Posterior vena cava (tissue), 2 donors: ENCODE measurements around the gene HOGA1. TPM values are rescaled to one million over a fixed set of nuclear protein-coding genes. Genes with fewer than 3 reads are reported as not detected.

Source experiments
- DNase-seq: peaks from one replicate; pipeline ENCODE4 v3.0.0-alpha.2; 2020; ENCODE audit warnings: low spot score
- intact Hi-C, 2 donors: fragments of 100-400 bp; cut with DNase I; formaldehyde crosslinking; loops; one replicate each; pipeline versions ENCODE4 v1.14.1 to v1.14.2; 2022 to 2023
- long read RNA-seq, 2 donors: library from polyadenylated mRNA; unstranded; transcript quantifications; one replicate each; pipeline ENCODE4 v2.0.0, GENCODE V29; 2020 to 2021
- total RNA-seq, 2 donors: library from RNA; stranded (reverse); fragmentation: NEBNext Ultra II Directional; extraction: Animal tissue kit (Norgen Biotek cat#: 25700); gene quantifications; one replicate each; pipeline ENCODE4 v1.2.1, GENCODE V29; 2021
- donor health status: DM: yes; HTN: yes; CAD: no.
- donor health status: DM: yes; HTN: yes; CAD: no.

The HOGA1 gene
- 1 to 10 TPM; 1.5 to 4.1 TPM for total RNA-seq
- long read RNA-seq, donor 1, partial matches to known transcripts = 0 of 5 reads
- long read RNA-seq, donor 1, other reads (novel, unspliced or antisense) = 1 of 5 reads
- long read RNA-seq, donor 2, partial matches to known transcripts = 3 of 9 reads
- long read RNA-seq, donor 2, other reads (novel, unspliced or antisense) = 3 of 9 reads

DNA sequence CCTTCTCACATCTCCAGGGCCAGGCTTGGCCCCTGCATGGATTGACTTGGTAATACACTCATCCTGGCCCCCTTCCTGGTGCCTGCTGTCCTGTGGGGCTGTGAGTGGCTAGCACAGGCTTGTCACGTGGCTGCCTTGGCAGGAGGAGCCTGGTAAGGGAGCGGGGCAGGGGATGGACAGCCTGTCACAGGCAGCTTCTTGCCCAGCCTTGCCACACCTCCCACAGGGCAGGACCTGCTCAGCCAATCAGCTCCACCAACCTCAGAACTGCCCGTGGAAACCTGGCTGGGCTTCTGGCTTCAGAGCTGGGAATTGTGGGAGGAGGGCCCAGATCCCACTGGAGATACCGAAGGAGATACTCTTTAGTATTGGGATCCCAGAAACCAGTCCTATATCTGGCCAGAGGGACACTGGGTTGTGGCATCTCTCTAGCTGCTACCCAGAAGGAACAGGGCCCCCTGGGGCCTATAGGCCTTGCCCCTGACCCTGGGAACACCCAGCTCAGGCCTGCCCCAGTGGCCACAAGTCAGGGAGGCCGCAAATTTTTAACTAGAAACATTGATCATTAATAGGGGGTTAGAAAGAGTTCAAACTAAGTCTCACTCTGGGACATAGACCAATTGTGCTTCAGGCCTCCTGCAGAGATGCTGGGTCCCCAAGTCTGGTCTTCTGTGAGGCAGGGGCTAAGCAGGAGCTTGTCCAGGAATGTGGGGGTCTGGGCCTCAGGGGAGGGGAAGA, at the start of gene HOGA1:
Gene HOGA1 (plus strand): TSS at position 330 of the 738 bp plus-strand sequence. CDS start 315 bp downstream, at position 645.
- peak; percentile 94 for DNase-seq
- intact Hi-C loops = no loop called here

DNA sequence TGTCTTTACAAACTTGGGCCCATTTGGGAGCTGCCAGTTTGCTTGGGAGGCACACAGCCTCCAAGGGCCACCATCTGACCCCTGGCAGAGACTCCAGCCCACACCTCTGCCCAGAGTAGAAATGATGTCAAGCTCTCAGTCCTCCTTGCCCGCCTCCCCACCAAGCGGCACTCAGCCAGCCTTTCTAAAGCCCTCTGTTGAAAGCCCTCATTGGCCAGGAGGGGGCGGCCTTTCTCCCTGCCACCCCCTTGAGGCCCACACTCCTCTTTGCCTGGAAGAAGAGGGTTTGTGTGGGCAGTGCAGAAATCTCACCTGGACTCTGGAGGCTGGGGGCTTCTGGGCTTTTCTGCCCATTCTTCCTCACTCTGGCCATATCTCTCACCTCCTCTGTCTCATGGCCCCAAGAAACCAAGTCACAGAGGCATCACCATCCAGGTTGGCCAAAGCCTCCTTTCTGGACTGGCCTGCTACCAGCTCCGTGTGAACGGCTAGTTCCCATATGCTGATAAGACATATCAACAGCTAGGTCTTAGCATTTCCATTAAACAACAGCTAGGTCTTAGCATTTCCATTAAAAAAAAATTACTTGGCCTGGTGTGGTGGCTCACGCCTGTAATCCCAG, 49.3 kb upstream of the HOGA1 start:
- intact Hi-C loops = no loop called here

DNA sequence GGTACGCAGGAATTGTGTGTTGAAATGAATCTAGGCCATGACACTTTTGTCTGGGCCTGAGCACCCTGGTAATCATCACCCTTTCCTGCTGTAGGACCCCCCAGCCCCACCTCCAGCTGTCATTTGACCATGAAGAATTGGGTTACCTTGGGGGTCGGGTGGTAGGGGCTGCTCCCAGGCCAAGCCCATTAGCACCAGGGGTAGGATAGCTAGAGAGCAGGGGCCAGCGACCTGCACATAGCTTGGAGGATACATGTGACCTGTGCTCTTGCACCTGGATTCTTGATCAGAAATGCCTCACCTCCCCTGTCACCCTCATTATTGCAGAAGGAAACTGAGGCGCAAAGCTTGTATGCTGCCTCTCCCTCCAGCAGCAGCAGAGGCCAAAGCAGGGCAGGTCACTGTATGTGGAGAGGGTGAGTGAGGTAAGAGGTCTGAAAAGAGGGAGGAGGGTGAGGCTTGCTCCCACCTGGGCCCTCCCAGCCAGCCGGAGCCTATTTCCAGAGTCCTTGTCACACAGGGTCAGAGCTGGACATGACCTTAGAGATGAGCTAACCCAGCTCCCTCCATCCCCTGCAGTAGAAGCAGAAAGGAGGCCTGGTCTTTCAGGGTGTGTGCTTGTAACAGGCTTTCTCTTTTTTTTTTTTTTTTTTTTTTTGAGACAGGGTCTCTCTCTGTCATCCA, 46.9 kb upstream of the HOGA1 start:
- intact Hi-C loops = no loop called here
- DNase-seq = peak; percentile 57

More for the DNA sequence above, 49.3 kb upstream of the HOGA1 start:
- peak; percentile 76 for DNase-seq

DNA sequence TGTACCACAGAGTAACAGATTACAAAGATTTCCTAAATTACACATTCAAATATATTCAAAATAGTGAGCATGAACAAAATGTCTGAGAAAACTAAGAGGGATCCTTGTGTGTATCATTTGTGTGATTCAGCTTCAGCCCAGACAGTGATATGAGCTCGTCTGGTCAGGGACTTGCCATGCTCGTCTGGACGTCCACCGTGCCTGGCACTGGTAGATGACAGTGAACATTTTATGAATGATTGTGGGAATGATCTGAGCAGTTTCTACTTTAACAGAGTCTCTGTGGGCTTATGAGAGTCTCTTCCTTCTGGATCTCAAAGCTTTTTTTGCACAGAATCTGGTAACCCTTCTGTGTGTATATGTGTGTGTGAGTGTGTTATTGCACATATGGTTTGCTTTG, 45.8 kb upstream of the HOGA1 start:
- intact Hi-C loops = no loop called here
- peak; percentile 51 for DNase-seq

DNA sequence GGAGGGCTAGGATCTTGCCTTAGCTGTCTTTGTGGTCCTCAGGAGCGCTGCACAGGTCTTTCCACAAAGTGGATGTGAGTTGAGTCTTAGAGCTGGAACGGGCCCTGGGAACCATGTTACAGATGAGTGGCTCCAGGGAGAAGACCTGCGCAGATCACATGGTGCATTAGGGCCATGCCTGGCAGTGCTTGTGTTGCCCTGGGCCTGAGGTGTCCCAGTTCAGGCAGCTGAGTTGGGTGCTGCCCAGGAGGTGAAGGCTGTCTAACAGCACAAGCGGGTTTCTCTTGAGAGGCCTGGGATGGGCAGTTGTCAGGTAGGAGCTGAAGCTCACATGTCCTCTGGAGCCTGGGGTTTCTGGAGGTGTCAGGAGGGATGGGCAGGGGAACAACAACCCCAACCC, 45.4 kb upstream of the HOGA1 start:
- DNase-seq = peak; percentile 24
- intact Hi-C loops = no loop called here

DNA sequence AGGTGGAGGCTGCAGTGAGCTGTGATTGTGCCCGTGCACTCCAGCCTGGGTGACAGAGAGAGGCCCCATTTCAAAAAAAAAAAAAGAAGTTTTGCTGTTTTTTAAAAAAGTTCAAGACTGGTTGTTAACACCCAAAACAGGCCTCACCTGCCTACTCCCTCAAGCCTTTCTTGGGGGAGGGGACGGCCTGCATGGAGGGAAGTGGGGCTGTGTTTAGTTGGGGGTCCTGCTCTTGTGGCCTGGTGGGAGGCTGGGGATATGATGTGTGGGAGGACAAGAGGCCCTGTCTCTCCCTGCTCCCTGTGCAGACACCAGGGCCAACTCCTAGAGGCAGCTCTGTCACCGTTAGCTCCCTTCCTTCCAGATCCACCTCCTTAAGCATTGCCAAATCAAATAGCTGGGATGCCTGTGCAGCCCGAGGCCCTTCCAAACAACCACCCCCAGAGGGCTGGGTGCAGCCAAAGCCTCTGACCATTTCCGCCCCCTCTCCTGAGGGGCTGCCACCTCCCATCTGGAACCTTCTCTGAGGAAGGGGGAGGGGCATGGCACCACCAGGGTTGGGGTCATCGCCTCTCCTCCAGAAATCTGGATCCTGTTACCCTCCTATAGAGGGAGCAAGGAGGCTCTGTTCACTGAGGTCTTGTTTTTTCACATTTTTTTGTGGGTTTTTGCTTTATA, 44.5 kb upstream of the HOGA1 start:
- intact Hi-C loops = loop anchor here in 1 of 2 donors (10.0 kb wide), 1 partner anchor 75 kb away; no protein-coding TSS in a partner anchor

DNA sequence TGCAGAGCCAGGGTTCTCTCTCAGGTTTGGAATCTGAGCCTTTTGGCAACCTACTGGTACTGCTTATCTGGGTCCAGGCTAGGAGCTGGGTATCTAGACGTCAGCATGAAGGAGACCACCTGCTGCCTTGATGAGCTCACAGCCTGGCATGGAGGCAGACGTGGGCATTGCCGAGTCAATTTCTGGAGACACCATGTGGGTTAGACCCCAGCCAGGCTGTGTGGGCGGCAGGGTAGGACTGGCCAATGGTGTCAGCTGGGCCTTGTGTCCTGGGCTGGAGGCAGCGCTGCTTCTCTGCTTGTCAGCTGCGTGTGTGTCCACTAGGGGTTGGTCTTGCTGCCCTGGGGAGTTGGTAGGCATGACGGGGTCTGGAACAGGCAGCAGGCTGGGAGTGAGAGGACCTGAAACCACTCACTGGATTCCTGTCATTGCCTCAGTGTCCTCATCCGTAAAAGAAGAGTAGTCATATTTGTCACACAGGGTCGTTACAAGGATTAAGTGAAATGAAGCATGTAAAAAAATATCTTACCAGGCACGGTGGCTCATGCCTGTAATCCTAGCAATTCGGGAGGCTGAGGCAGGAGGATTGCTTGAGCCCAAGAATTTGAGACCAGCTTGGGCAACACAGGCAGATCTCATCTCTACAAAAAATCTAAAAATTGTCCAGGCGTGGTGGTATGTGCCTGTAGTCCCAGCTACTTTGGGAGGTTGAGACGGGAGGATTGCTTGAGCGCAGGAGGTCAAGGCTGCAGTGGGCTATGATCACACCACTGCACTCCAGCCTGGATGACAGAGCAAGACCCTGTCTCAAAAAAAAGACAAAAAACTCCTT, 43.3 kb upstream of the HOGA1 start:
- peak; percentile 79 for DNase-seq
- intact Hi-C loops = loop anchor here in 1 of 2 donors (10.0 kb wide), 1 partner anchor 76 kb away; no protein-coding TSS in a partner anchor

More for the DNA sequence above, 44.5 kb upstream of the HOGA1 start:
- DNase-seq = peak; percentile 84

DNA sequence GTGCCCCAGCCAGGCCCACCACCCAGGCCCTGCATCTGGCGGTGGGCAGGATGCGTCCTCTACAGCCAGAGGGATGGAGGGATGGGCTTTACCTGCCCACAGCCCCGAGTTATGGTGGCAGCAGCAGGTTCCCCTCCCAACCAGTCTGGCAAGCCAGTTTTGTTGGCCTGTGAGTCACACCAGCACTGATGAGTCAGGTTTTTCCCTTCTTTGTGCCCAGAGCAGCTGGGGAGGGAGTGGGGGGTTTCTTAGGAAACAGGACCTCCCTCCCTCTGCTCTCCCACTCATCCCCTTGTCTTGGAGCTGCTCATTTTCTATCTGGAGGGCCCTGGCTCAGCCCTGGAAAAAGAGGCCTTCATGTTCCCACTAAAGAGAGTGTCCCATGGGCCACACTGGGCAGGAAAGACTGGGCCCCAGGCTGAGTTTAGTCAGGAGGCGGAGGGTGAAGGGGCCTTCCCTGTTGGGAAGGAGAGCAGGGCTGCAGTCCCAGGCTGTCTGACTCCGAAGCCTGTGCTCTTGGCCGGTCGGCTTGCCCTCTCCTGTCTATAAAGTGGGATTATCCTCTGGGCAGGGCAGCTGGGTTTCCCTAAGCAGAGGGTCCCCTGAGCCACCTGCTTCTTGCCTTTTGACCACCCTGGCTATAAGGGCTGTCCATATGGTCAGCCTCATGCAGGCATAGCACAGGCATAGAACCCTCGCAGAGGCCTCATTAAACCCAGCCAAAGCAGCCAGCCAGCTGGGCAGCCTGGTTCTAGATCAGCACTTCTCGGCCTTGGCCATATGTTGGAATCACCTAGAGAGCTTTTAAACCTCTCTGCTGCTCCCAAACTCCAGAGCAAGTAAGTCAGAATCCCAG, 41.8 kb upstream of the HOGA1 start:
- peak; percentile 92 for DNase-seq
- intact Hi-C loops = loop anchor here in 1 of 2 donors (10.0 kb wide), 1 partner anchor 78 kb away; no protein-coding TSS in a partner anchor

DNA sequence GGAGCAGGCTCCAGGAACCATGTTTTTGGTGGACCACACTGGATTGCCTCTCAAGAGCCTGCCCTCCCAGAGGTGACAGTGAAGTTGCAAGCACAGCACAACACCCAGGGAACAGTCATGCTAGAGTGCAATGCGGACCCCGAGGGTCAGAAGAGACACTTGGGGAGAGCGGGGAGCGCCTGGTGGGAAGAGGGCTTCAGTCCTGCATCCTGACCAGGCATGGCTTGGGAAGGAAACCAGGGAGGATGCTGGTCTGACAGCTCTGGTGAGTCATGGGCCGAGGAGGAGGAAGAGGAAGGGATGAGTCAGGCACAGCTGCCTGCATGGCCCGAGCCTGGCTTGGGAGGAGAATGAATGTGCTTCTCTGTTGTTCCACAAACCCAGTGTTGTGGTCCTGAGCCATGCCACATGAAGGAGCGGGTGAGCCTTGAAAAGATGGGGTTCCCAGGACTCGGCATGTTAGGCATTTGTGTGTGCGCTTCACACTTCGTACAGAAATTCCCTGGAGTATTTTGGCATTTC, 41.1 kb upstream of the HOGA1 start:
- intact Hi-C loops = loop anchor here in 1 of 2 donors (10.0 kb wide), 1 partner anchor 78 kb away; no protein-coding TSS in a partner anchor
- peak; percentile 95 for DNase-seq

DNA sequence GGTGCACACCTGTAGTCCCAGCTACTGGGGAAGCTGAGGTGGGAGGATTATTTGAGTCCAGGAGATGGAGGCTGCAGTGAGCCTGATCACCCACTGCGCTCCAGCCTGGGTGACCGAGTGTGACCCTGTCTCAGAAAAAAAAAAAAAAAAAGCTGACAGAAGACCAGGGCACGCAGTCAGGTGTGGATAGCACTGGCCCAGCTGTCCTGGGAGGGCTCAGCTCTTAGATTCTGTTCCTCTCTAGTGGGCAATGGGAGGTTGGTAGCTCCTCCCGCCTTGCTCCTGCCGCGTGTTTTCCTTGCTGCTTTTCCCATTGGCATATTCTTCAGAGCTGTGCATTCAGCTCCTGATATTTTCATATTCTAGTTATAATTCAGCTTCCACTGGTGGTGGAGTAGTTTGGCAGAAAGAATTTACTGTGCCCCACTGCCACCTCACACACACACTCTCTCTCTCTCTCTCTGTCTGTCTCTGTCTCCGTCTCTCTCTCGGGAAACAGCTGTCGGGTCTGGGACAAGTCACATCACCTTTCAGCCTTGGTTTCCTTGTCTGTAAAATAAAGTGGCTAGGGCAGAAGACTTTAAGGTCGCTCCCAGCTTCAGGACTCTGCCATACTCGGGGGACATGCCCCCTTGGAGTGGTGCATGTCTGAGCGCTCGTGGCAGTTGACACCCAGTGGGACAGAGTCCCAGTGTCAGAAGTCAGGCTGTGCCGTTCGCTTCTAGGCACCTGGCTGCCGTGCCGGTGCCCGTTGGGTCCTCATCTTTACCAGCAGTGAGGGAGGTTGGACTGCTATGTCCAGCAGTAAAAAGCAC, 37.5 kb upstream of the HOGA1 start:
- peak; percentile 64 for DNase-seq
- intact Hi-C loops = loop anchor here in 1 of 2 donors (10.0 kb wide), 1 partner anchor 82 kb away; no protein-coding TSS in a partner anchor

DNA sequence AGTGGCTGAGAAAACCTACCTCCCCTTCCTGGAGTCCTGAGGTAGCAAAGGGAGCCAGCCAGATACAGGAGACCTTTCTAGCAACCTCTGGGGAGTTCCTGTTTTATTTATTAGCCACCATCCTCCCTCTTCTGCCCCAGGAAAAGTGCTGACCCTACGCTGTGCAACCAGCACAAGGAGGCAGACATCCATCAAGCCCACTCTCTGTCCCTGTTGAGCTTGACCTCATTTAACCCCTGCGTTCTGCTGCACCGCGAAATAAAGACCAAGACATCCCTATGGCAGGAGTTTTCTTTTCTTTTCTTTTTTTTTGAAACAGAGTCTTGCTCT, 37.0 kb upstream of the HOGA1 start:
- intact Hi-C loops = loop anchor here in 1 of 2 donors (10.0 kb wide), 1 partner anchor 82 kb away; no protein-coding TSS in a partner anchor
- DNase-seq = peak; percentile 29

DNA sequence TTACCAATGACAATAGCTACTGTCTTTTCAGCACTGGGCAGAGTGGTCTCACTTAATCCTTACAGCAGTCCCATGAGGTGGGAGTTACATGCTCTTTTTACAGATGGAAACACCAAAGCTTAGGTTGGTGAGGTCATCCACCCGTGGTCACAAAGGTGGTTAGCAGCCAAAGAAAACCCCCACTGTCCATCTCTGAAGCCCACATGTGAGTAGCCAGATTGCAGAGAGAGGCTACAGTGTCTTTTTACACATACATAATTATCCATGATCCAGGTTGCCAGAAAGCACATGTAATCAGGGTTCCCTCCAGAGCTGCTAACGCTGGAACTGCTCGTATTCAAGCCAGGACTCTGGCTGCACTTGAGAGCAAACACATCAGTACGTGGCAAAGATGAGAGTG, 36.2 kb upstream of the HOGA1 start:
- DNase-seq = peak; percentile 16
- intact Hi-C loops = loop anchor here in 1 of 2 donors (10.0 kb wide), 1 partner anchor 83 kb away; no protein-coding TSS in a partner anchor

DNA sequence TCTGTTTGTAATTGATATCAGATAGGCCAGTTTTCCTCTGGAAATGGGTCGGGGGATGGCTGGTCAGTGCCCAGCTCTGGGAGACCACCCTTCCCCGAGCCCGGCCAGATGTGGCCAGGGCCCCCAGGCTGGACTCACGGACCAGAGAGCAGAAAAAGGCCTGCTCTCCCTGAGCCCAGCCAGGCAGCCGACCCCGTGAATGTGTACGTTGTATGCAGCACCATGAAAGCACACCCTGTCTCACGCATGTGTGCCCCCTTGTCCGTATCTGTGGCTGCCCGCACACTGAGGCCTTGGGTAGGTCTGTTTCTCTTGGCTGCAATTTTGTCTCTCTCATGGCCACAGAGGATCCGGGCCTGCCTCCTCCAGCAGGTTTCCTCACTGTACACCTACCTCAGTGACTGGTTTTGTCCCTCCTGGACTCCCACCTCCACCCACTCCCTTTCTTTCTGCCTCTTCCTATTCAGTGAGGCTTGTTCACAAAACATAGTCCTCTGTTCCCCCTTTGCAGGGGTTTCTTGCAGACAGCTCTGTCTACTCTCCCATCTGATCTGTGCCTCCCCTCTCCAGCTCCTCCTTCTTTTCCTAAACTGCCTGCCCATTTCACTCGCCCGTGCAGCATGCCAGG, 35.2 kb upstream of the HOGA1 start:
- DNase-seq = peak; percentile 50
- intact Hi-C loops = loop anchor here in 1 of 2 donors (10.0 kb wide), 1 partner anchor 84 kb away; no protein-coding TSS in a partner anchor

DNA sequence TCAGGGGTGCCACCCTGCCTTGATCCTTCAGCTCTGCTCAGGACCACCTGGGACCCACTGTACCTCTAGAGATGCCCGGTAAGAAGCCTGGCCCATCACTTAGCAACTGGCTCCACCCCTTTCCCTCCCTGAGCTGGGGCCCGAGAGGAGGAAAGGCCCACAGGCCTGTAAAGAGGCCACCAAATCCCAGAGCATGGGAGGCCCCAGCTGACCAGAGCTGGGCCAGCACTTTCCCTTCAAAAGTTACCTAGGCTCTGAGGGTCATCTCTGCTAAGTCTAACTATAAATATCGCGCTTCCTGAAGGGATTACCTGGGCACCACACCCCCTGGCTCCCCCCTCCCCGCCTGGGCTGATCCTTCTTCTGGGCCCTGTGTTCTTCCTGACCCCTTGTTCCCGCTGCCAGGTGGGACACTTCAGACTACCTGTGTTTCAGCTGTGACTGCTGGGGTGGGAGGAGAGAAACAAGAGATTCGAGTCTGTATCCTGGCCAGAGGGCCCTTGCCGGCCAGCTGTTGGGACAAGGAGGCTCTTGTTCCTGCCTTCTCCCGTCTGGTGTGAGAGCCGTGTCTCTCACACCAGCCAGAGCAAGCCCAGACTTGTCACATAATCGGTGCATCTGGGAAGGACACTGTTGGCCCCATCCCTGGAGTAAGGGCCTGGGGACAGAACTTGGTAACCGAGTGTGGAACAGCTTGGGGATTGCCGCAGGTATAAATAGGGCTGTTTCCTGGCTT, 34.4 kb upstream of the HOGA1 start:
- intact Hi-C loops = loop anchor here (10.0 kb wide), 1 partner anchor 85 kb away; no protein-coding TSS in a partner anchor
- DNase-seq = peak; percentile 67
